ENCODE measurements around the gene NUP62.
"Not testable (repeated sequence)": the region's sequence is repeated elsewhere in the genome, so short reads cannot be mapped to it uniquely, and the experiment has no call there.

NUP62 gene

DNA sequence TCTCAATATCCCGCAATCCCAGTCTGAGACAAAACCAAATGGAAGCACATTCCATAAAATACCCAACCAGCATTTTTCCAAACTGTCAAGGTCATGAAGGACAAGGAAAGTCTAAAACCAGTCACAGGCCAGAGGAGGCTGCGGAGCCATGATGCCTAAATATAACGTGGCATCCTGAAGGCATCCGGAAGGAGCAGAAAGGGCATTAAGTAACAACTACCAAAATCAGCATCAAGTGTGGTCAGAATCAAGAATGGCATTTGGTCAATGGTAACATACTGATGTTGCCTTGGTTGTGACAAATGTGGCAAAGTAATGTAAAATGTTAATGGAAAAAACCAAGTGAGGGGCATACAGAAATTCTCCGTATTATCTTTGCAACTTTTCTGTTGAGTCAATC lies 3.8 kb downstream of the NUP62 start:
- DNase-seq (ENCODE audit: low read depth): no peak
- TF ChIP-seq, protein P1, sequence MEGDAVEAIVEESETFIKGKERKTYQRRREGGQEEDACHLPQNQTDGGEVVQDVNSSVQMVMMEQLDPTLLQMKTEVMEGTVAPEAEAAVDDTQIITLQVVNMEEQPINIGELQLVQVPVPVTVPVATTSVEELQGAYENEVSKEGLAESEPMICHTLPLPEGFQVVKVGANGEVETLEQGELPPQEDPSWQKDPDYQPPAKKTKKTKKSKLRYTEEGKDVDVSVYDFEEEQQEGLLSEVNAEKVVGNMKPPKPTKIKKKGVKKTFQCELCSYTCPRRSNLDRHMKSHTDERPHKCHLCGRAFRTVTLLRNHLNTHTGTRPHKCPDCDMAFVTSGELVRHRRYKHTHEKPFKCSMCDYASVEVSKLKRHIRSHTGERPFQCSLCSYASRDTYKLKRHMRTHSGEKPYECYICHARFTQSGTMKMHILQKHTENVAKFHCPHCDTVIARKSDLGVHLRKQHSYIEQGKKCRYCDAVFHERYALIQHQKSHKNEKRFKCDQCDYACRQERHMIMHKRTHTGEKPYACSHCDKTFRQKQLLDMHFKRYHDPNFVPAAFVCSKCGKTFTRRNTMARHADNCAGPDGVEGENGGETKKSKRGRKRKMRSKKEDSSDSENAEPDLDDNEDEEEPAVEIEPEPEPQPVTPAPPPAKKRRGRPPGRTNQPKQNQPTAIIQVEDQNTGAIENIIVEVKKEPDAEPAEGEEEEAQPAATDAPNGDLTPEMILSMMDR (IDR thresholded peaks at IDR 0.05; ENCODE audit: control insufficient read depth, extremely low read depth, insufficient read depth): no peak
- no peak overlapping the region for H3K4me3 ChIP-seq (ENCODE audit: low read depth, low read length)

DNA sequence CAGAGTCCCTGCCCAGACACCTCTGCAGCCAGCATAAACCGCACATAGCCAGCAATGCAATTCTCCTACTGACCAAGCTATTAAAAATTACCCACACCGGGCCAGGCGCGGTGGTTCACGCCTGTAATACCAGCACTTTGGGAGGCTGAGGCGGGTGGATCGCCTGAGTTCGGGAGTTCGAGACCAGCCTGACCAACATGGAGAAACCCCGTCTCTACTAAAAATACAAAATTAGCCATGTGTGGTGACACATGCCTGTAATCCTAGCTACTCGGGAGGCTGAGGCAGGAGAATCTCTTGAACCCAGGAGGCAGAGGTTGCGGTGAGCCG lies 4.5 kb downstream of the NUP62 start:
- not testable (repeated sequence) for H3K4me3 ChIP-seq (ENCODE audit: low read depth, low read length); DNase-seq (ENCODE audit: low read depth)

DNA sequence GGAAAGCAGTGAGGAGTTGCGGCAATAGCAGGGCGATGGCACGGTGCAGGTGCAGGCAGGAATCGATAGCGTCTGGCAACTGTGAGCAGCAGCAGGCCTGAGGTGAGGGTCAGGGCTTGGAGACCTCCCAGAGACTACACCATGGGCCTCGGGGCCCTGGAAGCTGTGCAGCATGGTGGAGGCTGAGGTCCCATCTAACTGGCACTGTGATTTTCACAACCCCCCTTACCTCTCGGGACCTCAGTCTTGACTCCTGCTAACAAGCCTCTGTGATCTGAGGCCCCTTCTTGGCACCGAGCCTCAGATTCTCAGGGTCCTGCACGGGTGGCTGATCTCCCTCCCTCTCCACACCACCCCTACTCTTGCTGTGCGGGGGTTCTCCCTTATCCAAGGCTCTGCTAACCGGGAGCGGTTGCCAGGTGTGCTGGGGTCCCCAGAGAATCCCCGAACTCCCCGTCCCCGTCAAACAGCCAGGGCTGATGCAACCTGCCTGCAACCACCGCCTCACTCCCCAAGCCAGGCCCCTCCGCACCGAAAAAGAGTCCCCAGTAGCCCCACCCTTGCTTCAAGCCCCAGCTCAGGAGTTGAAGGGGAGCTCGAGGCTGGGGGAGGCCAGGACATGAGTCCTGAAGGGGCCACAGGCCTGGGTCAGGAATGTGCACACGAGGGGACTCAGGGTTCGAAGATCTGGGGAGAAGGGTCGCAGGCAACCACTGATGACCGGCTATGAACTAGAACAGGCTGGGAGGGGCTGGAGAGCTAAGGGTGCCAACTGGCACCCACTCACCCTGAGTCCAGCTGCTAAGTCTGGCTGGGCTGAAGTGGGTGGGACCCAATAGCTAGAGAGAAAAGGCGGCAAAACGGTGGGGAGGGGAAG lies 5.1 kb downstream of the NUP62 start:
- DNase-seq (ENCODE audit: low read depth): no peak
- H3K4me3 ChIP-seq (ENCODE audit: low read depth, low read length): no peak overlapping the region
- TF ChIP-seq, protein P1 (IDR thresholded peaks at IDR 0.05; ENCODE audit: control insufficient read depth, extremely low read depth, insufficient read depth): no peak

DNA sequence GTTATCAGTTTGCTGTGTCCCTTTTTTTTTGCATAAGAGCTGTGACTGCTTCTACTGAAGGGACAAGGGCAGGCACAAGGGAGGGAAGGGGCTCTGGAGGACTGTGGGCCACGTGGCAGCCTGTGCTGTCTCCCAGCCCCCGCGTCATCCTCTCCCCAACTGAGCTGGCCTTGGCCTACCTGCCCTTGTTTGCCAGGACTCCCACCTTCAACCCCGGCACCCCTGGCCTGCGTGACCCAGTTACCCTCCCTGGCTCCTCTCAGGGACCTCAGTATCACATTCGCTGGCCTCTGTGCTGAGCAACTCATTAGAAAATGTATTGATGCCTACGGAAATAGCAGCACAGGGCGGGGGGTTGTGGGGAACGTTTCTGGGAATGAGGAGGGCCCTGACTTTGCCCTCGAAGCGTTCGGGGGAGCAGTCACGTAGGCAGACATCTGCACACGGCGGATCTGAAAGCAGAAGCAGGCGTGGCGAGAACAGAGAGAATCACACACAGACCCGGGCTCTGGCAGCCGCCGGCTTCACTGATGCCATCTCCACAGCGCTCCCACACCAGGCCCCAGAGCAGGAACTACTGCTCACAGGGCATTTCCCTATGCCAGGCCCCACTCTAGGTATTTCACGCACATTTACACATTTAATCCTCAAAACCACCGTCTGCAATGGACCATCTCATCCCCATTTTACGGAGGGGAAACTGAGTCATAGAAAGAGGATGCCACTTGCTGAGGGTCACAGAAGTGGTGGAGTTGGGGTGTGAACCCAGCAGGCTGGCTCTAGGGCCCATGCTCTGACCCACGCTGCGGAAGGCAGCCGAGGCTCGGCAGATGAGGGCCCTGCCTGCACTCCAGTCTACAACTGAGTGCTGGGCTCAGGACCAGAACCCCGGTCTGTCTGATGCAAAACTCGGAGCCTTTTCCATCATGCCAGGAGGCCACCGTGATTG lies 6.0 kb downstream of the NUP62 start:
- DNase-seq (ENCODE audit: low read depth): no peak
- H3K4me3 ChIP-seq (ENCODE audit: low read depth, low read length): no peak overlapping the region
- TF ChIP-seq, protein P1 (IDR thresholded peaks at IDR 0.05; ENCODE audit: control insufficient read depth, extremely low read depth, insufficient read depth): no peak

DNA sequence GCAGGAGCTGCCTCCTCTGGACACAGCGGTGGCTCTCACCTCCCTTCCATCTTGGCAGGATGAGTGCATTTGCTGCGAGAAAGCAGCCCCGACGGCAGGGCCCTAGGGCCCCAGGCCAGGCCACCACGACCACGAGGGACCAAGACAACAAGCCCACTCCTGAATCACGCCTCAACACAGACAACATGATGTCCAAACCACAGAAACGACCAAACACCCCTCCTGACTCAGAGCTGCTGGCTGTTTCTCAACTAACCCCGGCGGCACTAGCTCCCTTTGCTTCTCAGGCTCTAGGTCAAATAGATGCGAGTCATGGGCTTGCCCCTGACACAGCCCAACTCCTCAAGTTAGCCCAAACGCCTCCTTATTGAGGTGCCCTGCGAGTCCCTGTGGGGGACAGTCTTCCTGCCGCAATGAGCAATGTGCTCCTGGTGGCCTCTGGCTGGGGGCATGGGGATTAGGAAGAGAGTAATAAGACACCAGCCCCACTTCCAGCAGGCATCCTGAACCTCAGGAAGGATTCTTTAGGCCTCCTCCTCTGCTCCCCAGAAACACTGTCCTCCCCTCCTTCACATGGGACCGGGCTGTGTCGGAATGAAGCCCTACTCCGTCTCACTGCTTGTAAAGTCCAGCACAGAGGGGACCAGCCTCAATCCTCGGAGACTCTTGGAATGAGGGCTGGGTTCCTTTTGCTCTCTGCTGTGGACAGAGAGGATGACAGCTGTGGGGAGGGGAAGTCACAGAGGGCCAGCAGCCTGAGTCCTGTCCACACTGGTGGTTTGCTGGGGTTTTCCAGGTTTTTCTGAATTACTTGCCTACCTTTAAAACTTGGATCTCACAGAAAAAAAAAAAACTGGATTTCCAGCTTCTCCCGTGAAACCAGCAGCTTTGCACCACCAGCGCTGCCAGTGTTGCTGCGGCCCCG lies 7.2 kb downstream of the NUP62 start:
- no peak overlapping the region for H3K4me3 ChIP-seq (ENCODE audit: low read depth, low read length)
- DNase-seq (ENCODE audit: low read depth): no peak
- TF ChIP-seq, protein P1 (IDR thresholded peaks at IDR 0.05; ENCODE audit: control insufficient read depth, extremely low read depth, insufficient read depth): no peak

DNA sequence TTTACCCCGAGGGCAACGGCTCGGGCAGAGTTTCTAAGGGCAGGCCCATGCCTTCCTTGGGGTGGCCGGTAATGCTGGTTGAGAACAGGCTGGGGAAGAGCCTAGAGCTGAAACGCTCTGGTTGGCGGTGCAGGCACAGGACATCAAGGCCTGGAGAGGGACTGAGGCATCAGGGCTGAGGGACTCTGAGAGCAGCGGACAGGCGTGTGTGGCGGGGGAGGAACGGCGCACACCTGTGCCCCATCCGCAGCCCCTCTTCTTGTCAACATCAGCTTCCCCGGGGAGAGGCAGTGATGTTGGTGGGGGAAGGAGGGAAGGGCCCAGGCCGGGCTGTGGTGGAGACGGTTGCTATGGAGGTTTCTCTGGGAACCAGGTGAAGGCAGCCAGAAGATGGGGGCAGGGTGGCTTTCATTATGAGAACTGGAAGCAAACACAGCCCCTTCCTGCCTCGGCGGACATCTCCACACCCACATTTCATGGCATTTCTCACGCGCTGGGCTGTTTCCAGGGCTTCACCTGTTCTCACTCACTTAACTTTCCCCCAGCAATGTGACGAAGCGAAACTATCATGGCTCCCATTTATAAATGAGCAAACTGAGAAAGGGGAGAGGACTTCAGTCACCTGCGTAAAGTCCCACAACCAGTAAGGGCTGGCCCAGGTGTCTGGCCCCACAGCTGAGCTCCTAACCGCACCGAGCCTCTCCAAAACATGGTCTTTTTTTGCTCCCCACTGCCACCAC lies 8.5 kb downstream of the NUP62 start:
- H3K4me3 ChIP-seq (ENCODE audit: low read depth, low read length): no peak overlapping the region
- TF ChIP-seq, protein P1 (IDR thresholded peaks at IDR 0.05; ENCODE audit: control insufficient read depth, extremely low read depth, insufficient read depth): no peak
- DNase-seq (ENCODE audit: low read depth): no peak

Data from LNCaP clone FGC (cell line).